ENCODE results near the gene MAP3K3. TPM values are rescaled to one million over a fixed set of nuclear protein-coding genes. Genes with fewer than 3 reads are reported as not detected.

MAP3K3 gene
- total RNA-seq, 2 donors from 2014 or later = 30.8 to 38.7 TPM

- Mint-ChIP-seq H3K4me3 (peak overlapping the region; percentile 91), H3K4me1 (peaks cover 24% of the 10 kb centered on the region), H3K27me3 (no peaks in the 10 kb centered on the region), H3K9me3 (no peaks in the 10 kb centered on the region), H3K27ac (peak overlapping the region; percentile 93), H3K36me3 (ENCODE audit: low read depth) (peaks cover 27% of the 10 kb centered on the region)
- ATAC-seq (replicated peaks) = no peak
These were observed 20.5 kb upstream of the MAP3K3 start for GRCh38 chr17:63601439-63602371.

DNA sequence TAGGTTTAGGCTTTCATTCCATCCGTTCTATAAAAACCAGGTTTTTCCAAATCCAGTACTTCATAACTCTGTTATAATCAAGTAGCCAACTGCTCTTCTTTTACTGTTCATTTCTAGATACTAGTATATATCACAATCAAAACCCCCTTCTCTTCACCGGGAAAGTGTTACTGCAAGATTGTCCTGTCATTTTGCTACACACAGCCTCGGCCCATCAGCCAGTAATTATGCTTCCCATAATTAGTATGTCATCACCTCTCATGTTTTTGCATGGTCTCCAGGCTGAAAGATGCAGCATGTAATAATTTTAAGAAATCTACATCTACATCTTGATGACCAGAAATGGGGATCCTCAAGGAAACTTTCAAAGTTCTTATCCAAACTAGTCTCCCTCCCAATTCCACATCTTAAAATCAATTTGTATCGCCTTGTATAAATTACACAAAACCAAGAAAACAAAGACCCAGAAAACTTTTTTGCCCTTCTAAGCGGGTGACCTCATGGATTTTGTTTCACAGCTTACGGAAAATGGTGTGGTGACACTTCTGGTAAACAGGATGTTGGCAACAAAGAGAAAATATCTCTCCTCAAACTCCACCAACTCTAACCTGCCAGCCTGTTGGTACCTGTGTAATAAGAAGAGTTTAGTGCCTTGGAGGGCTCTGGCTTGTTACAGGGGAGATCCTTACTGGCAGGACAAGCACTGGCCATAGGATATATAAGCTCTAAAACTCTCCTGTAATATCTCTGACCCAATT is 12.2 kb upstream of the MAP3K3 start:
- no peaks in the 10 kb centered on the region for H3K9me3 Mint-ChIP-seq
- peak overlapping the region; percentile 92 for H3K27ac Mint-ChIP-seq
- peaks cover 62% of the 10 kb centered on the region for H3K36me3 Mint-ChIP-seq (ENCODE audit: low read depth)
- H3K27me3 Mint-ChIP-seq = no peaks in the 10 kb centered on the region
- peaks cover 33% of the 10 kb centered on the region for H3K4me1 Mint-ChIP-seq
- peak; percentile 57 for ATAC-seq (replicated peaks)
- peak overlapping the region; percentile 87 for H3K4me3 Mint-ChIP-seq

- H3K36me3 Mint-ChIP-seq (ENCODE audit: low read depth) = peaks cover 54% of the 10 kb centered on the region
- ATAC-seq (replicated peaks) = no peak
- peak overlapping the region; percentile 92 for H3K27ac Mint-ChIP-seq
- peak overlapping the region; percentile 87 for H3K4me3 Mint-ChIP-seq
- no peaks in the 10 kb centered on the region for H3K27me3 Mint-ChIP-seq
- H3K4me1 Mint-ChIP-seq = peaks cover 29% of the 10 kb centered on the region
- H3K9me3 Mint-ChIP-seq = no peaks in the 10 kb centered on the region
These were observed 11.4 kb upstream of the MAP3K3 start for GRCh38 chr17:63610854-63611253.

DNA sequence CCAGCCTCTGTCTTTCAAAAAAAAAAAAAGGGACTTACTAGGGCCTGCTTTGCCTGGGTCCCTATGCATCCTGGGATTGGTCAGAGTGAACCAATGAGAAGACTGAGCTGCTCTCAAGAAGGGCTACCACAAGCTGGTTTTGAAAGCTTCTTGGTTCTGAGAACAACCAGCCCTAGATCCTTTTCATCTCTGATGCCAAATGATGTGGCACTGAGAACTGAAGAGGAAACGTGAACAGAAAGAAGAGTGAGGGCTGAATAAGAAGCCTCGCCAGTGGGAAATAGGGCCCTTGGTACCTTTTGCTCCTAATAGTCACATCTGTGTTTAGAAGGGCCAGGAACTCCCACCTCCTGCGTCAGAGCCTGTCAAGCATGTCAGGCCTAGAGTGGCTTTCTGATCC is 10.9 kb upstream of the MAP3K3 start:
- Mint-ChIP-seq H3K4me1 (peaks cover 29% of the 10 kb centered on the region), H3K27ac (peak overlapping the region; percentile 92), H3K9me3 (no peaks in the 10 kb centered on the region), H3K4me3 (peak overlapping the region; percentile 87), H3K36me3 (ENCODE audit: low read depth) (peaks cover 49% of the 10 kb centered on the region), H3K27me3 (no peaks in the 10 kb centered on the region)
- ATAC-seq (replicated peaks) = peak; percentile 84

DNA sequence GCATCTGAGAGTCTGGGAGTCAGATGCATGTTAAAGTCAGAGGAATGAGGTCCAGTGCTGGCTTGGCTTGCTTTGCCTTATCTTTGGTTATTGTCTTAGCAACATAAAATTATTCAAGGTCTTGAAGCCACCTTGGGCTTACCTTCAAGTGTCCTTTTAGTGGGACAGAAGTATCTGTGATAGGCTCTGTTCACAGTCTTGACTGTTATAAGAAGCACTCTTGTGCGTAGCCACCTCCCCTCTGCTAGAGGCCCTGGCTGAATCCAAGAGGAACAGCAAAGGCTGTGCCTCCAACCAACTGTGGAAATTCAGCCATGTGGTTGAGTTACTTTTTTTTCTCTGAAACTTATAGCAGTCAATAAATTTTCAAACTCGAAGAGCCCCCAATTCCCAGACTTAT is 8.6 kb upstream of the MAP3K3 start:
- no peaks in the 10 kb centered on the region for H3K27me3 Mint-ChIP-seq
- H3K9me3 Mint-ChIP-seq = no peaks in the 10 kb centered on the region
- ATAC-seq (replicated peaks) = no peak
- no peak overlapping the region for H3K27ac Mint-ChIP-seq
- H3K4me3 Mint-ChIP-seq = no peak overlapping the region
- H3K36me3 Mint-ChIP-seq (ENCODE audit: low read depth) = peaks cover 26% of the 10 kb centered on the region
- peaks cover 37% of the 10 kb centered on the region for H3K4me1 Mint-ChIP-seq

DNA sequence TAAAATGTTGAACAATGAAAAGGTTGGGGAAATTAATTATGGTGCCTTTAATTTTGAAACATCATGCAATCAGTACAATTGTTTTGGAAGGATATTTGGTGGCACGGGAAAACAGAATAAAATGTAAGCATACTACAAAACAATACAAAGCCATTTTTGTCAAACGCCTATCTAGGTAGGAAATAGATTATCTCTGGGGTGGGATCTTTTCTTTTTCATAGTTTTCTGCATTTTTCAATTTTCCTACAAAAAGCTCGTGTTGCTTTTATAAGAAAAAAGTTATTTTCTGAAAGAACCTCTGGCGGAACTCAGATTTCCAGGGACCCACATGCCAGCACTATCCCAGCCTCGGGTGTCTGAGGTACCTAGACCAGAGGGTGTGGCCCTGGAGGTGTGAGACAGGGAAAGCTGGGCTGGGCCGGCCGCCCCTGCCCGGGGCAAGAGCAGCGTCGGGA is 961 bp upstream of the MAP3K3 start:
- Mint-ChIP-seq H3K4me1 (peaks cover 18% of the 10 kb centered on the region), H3K36me3 (ENCODE audit: low read depth) (peaks cover 7% of the 10 kb centered on the region), H3K27ac (peak overlapping the region; percentile 11), H3K4me3 (peak overlapping the region; percentile 67), H3K27me3 (no peaks in the 10 kb centered on the region), H3K9me3 (no peaks in the 10 kb centered on the region)
- ATAC-seq (replicated peaks) = no peak

DNA sequence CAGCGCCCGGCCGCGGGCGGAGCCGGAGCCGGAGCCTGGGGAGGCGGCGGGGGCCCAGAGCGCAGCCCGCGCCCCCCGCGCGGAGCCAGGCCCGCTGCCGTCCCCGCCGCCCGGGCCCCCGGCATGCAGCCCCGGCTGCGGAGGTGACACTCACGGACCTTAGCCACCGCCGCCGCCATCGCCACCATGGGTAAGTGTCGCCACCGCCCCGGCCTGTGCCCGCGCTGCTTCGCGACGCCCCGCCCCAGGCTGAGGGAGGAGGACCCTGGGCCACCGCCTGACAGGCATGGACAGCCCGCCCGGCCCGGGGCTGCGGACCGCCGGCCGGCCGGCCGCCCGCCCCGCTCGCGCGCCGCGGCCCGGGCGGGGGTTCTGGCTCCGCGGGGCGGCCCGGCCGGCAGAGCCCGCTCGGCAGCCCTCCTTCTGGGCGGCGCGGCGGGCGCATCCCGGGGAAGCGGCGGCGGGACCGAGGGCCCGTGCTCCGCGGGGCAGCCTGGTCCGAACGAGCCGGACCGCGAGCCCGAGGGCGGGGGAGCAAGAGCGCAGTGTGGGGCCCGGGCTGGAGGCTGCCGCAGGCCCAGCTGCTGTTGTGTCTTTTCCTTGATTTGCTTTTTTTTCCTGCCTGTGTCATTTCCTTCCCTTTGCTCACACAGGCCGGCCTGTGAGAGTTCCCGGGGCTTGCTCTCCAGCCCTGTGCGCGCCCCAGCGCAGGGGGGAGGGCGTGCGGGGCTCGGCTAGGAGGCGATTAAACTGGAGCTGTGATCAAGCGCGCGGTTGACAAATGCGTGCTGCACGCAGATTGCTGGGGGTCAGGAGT is 565 bp downstream of the MAP3K3 start:
- ATAC-seq (replicated peaks) = peak; percentile 46
- peaks cover 7% of the 10 kb centered on the region for H3K36me3 Mint-ChIP-seq (ENCODE audit: low read depth)
- H3K27me3 Mint-ChIP-seq = no peaks in the 10 kb centered on the region
- peaks cover 29% of the 10 kb centered on the region for H3K4me1 Mint-ChIP-seq
- no peaks in the 10 kb centered on the region for H3K9me3 Mint-ChIP-seq
- H3K27ac Mint-ChIP-seq = peak overlapping the region; percentile 94
- peak overlapping the region; percentile 96 for H3K4me3 Mint-ChIP-seq

GRCh38 chr17:63623786-63624530 is 1.7 kb downstream of the MAP3K3 start:
- Mint-ChIP-seq H3K36me3 (ENCODE audit: low read depth) (peaks cover 7% of the 10 kb centered on the region), H3K9me3 (no peaks in the 10 kb centered on the region), H3K27ac (peak overlapping the region; percentile 94), H3K4me1 (peaks cover 20% of the 10 kb centered on the region), H3K4me3 (peak overlapping the region; percentile 96), H3K27me3 (no peaks in the 10 kb centered on the region)
- no peak for ATAC-seq (replicated peaks)

GRCh38 chr17:63624531-63624880 is 2.3 kb downstream of the MAP3K3 start:
- H3K4me1 Mint-ChIP-seq = peaks cover 20% of the 10 kb centered on the region
- H3K4me3 Mint-ChIP-seq = peak overlapping the region; percentile 96
- H3K9me3 Mint-ChIP-seq = no peaks in the 10 kb centered on the region
- H3K27ac Mint-ChIP-seq = no peak overlapping the region
- ATAC-seq (replicated peaks) = no peak
- no peaks in the 10 kb centered on the region for H3K27me3 Mint-ChIP-seq
- H3K36me3 Mint-ChIP-seq (ENCODE audit: low read depth) = peaks cover 7% of the 10 kb centered on the region

DNA sequence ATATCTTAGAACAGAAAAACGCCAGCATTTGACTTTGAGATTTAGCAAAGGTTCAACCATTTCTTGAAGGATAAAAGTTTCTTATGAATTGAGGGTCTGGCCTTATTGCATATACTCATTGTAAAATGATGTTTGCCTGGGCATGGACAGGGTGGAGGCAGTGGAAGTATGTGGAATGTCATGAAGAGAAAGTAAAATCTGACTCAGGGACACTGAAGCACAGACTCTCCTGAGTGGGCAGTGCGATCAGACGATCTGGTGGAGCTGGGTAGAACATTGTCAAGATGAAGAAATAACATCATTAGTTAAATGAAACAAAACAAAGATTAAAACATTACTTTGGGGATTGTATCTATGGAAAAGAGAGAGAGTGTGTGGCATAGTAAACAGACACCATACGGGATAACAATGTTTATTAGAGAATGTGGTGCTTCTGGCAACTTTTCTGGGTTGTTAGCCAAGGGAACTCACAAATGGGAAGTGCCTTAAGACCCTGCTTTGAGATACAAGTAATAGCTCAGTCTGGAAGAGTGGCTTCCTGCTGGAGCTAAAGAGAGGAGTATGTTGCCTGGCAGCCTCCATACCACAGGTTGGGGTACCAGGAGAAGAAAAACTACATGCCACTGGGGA is 4.4 kb downstream of the MAP3K3 start:
- ATAC-seq (replicated peaks) = no peak
- Mint-ChIP-seq H3K27ac (peak overlapping the region; percentile 49), H3K9me3 (no peaks in the 10 kb centered on the region)

GRCh38 chr17:63629627-63630026 is 7.4 kb downstream of the MAP3K3 start:
- H3K4me1 Mint-ChIP-seq = peaks cover 17% of the 10 kb centered on the region
- H3K9me3 Mint-ChIP-seq = no peaks in the 10 kb centered on the region
- no peak overlapping the region for H3K27ac Mint-ChIP-seq
- ATAC-seq (replicated peaks) = no peak
- peaks cover 24% of the 10 kb centered on the region for H3K36me3 Mint-ChIP-seq (ENCODE audit: low read depth)
- no peaks in the 10 kb centered on the region for H3K27me3 Mint-ChIP-seq
- H3K4me3 Mint-ChIP-seq = no peak overlapping the region

More for the DNA sequence above, 4.4 kb downstream of the MAP3K3 start:
- peaks cover 7% of the 10 kb centered on the region for H3K36me3 Mint-ChIP-seq (ENCODE audit: low read depth)
- peak overlapping the region; percentile 28 for H3K4me3 Mint-ChIP-seq
- H3K27me3 Mint-ChIP-seq = no peaks in the 10 kb centered on the region
- H3K4me1 Mint-ChIP-seq = peaks cover 20% of the 10 kb centered on the region

DNA sequence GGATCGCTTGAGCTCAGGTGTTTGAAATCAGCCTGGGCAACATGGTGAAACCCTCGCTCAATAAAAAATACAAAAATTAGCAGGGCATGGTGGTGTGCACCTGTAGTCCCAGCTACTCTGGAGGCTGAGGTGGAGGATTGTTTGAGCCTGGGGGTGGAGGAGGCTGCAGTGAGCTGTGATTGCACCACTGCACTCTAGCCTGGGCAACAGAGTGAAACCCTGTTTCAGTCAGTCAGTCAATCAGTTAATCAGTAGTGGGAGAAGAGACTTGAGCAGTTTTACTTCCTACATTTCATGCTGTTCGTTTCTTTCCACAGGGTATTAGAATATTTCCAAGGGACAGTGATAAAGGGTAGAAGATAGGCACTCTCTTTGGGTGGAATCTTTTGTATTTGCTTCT is 8.8 kb downstream of the MAP3K3 start:
- Mint-ChIP-seq H3K36me3 (ENCODE audit: low read depth) (peaks cover 38% of the 10 kb centered on the region), H3K4me1 (peaks cover 13% of the 10 kb centered on the region), H3K27me3 (no peaks in the 10 kb centered on the region), H3K9me3 (no peaks in the 10 kb centered on the region), H3K4me3 (no peak overlapping the region), H3K27ac (peak overlapping the region; percentile 7)
- ATAC-seq (replicated peaks) = no peak

- no peaks in the 10 kb centered on the region for H3K27me3 Mint-ChIP-seq
- H3K36me3 Mint-ChIP-seq (ENCODE audit: low read depth) = peaks cover 44% of the 10 kb centered on the region
- peak overlapping the region; percentile 7 for H3K27ac Mint-ChIP-seq
- ATAC-seq (replicated peaks) = no peak
- no peak overlapping the region for H3K4me3 Mint-ChIP-seq
- no peaks in the 10 kb centered on the region for H3K9me3 Mint-ChIP-seq
- H3K4me1 Mint-ChIP-seq = peaks cover 7% of the 10 kb centered on the region
These were observed 9.4 kb downstream of the MAP3K3 start for GRCh38 chr17:63631626-63632025.

All from activated T-helper 17 cell treated with anti-CD3 and anti-CD28 coated beads, Interleukin-2, amount 50 U/mL, for 72 hours (primary cell).